ENCODE measurements around the gene SHQ1. TPM values are rescaled to one million over a fixed set of nuclear protein-coding genes. Genes with fewer than 3 reads are reported as not detected.

Gene SHQ1
- total RNA-seq, 4 donors from 2014 or later = 8.7 to 19.9 (median 12.4) TPM

DNA sequence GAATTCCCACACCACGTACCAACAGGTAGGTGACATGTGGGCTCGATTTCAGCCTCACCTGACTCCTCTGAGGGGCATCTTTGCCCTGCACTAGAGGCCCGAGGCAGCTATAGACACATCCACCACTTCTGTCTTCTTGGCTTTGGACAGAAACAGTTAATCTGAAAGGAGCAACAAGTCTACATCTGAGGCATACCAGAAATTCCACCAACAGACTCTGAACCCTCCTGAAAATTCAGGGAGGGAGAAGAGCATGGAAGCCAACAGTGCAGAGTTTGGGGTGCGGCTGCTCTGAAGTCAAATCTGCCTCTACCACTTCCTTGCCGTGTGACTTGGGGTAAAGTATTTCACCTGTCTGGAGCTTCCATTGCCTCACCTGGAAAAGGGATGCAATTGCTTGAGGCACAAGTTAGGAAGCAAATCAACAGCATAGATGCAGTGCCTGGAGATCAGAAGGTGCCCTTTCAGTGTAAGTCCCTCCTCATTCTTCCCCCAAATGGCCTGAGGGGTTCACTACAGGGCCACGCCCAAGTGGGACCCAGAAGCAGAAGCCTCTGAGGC lies 119.8 kb downstream of the SHQ1 start:
- 82% methylated on average over 5 of the region's 6 CpGs for WGBS
- Histone ChIP-seq H3K27me3 (no peaks in the 10 kb centered on the region), H3K36me3 (no peaks in the 10 kb centered on the region), H3K4me1 (no peaks in the 10 kb centered on the region), H3K9me3 (peaks cover 0 to 15% (median 9%) of the 10 kb centered on the region in 4 donors), H3K4me3 (no peak overlapping the region), H3K27ac (replicated peaks in 1 of 4) (no peak overlapping the region)
- intact Hi-C loops (cut with DNase I) = no loop called here
- DNase-seq (ENCODE audit: extremely low spot score) = no peak
- TF ChIP-seq POLR2A (IDR thresholded peaks at IDR 0.05; ENCODE audit: low read depth) (no peak), POLR2AphosphoS5 (IDR thresholded peaks at IDR 0.05) (no peak), EP300 (IDR thresholded peaks at IDR 0.05) (no peak)
- TF ChIP-seq, protein P1, sequence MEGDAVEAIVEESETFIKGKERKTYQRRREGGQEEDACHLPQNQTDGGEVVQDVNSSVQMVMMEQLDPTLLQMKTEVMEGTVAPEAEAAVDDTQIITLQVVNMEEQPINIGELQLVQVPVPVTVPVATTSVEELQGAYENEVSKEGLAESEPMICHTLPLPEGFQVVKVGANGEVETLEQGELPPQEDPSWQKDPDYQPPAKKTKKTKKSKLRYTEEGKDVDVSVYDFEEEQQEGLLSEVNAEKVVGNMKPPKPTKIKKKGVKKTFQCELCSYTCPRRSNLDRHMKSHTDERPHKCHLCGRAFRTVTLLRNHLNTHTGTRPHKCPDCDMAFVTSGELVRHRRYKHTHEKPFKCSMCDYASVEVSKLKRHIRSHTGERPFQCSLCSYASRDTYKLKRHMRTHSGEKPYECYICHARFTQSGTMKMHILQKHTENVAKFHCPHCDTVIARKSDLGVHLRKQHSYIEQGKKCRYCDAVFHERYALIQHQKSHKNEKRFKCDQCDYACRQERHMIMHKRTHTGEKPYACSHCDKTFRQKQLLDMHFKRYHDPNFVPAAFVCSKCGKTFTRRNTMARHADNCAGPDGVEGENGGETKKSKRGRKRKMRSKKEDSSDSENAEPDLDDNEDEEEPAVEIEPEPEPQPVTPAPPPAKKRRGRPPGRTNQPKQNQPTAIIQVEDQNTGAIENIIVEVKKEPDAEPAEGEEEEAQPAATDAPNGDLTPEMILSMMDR (IDR thresholded peaks at IDR 0.05) = no peak

DNA sequence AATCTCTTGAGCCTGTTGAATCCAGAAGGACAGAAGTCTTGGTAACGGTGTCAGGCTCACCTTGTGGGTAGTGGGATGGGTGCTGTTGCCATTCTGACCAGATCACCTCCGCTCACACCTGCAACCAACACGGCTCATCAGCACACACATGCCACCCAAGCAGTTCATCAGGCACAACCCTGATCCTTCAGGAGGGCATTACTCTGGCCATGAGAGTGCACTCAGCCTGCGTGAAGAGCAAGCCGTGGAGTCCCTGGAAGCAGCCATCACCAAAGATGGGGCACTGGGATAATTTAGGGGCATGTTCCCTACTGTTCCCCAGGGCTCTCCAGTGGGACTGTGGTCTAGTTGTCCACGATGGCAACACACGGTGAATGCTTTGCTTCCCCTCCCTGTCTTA lies 120.5 kb downstream of the SHQ1 start:
- Histone ChIP-seq H3K4me3 (no peak overlapping the region), H3K27ac (replicated peaks in 1 of 4) (no peak overlapping the region), H3K9me3 (peaks cover 0 to 8% (median 3%) of the 10 kb centered on the region in 4 donors), H3K36me3 (no peaks in the 10 kb centered on the region), H3K4me1 (no peaks in the 10 kb centered on the region), H3K27me3 (no peaks in the 10 kb centered on the region)
- WGBS = 83% methylated on average over 5 of the region's 7 CpGs
- intact Hi-C loops (cut with DNase I) = no loop called here
- no peak for DNase-seq (ENCODE audit: extremely low spot score)
- TF ChIP-seq POLR2AphosphoS5 (IDR thresholded peaks at IDR 0.05) (no peak), EP300 (IDR thresholded peaks at IDR 0.05) (no peak), POLR2A (IDR thresholded peaks at IDR 0.05; ENCODE audit: low read depth) (no peak)
- TF ChIP-seq, protein P1 (IDR thresholded peaks at IDR 0.05) = no peak

DNA sequence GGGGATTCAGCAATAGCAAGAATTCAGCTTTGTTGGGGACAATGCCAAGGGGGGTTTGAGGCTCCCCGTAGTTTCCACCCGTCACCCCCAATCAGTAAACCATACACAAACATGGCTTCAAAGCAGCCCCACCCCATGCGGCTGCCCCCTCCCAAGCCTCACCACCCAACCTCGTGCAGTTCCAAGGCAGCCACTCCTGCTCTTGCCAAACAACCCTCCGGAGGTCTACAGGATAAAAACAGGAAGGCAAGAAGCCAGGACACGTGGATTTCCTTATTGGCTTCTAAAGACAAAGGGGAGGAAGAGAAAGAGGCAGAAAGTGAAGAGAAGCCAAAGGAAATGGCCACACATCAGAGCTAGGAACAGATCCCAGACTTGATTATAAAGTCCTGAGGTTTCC lies 121.1 kb downstream of the SHQ1 start:
- H3K9me3 ChIP-seq = peaks cover 0 to 5% (median 0%) of the 10 kb centered on the region in 4 donors
- no peak for DNase-seq (ENCODE audit: extremely low spot score)
- TF ChIP-seq EP300 (IDR thresholded peaks at IDR 0.05) (no peak), POLR2AphosphoS5 (IDR thresholded peaks at IDR 0.05) (no peak), POLR2A (IDR thresholded peaks at IDR 0.05; ENCODE audit: low read depth) (no peak)
- TF ChIP-seq, protein P1 (IDR thresholded peaks at IDR 0.05) = no peak
- H3K27ac ChIP-seq (replicated peaks in 1 of 4) = no peak overlapping the region
- H3K36me3 ChIP-seq = no peaks in the 10 kb centered on the region
- intact Hi-C loops (cut with DNase I) = no loop called here
- WGBS = 36% methylated on average over 4 of the region's 6 CpGs
- no peaks in the 10 kb centered on the region for H3K4me1 ChIP-seq
- H3K27me3 ChIP-seq = no peaks in the 10 kb centered on the region
- H3K4me3 ChIP-seq = no peak overlapping the region

DNA sequence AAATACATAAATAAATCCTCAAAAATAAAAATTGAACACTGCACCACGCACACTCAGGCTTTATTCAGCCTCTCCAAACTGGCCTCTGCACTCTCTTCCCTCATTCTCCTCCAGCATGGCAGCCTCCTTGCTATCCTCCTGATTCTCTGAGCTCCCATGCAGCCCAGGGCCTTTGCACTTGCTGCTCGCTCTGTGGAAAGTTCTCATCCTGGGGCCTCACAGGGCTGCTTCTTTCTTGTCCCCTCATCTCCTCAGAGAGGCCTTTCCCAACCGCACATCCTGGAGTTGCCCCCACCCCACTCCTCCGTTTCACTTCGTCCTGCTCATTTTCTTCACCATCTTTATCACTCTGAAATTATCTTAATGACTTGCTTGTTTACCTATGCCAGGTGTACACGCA lies 123.0 kb downstream of the SHQ1 start:
- Histone ChIP-seq H3K9me3 (no peaks in the 10 kb centered on the region), H3K36me3 (no peaks in the 10 kb centered on the region), H3K4me3 (no peak overlapping the region), H3K4me1 (no peaks in the 10 kb centered on the region), H3K27ac (replicated peaks in 1 of 4) (no peak overlapping the region), H3K27me3 (no peaks in the 10 kb centered on the region)
- 96% methylated on average over 6 of the region's 6 CpGs for WGBS
- TF ChIP-seq EP300 (IDR thresholded peaks at IDR 0.05) (no peak), POLR2AphosphoS5 (IDR thresholded peaks at IDR 0.05) (no peak), POLR2A (IDR thresholded peaks at IDR 0.05; ENCODE audit: low read depth) (no peak)
- TF ChIP-seq, protein P1 (IDR thresholded peaks at IDR 0.05) = no peak
- intact Hi-C loops (cut with DNase I) = no loop called here
- DNase-seq (ENCODE audit: extremely low spot score) = no peak

DNA sequence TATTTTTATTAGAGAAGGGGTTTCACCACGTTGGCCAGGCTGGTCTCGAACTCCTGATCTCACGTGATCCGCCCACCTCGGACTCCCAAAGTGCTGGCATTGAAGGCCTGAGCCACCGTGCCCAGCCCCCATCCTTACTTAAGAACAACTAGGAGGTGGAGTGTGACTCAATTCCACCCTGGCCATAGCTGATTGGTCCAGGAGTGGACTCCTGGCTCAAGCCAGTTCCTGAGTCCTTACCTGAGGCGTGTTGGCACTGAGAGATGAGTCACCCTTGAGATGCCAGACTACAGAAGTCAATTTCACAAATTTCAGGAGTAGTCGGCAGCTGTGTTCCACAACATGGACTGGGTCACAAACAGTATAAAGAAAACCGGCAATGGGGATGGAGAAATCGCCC lies 124.2 kb downstream of the SHQ1 start:
- 96% methylated on average over 5 of the region's 10 CpGs for WGBS
- intact Hi-C loops (cut with DNase I) = no loop called here
- TF ChIP-seq, protein P1 (IDR thresholded peaks at IDR 0.05) = no peak
- TF ChIP-seq POLR2A (IDR thresholded peaks at IDR 0.05; ENCODE audit: low read depth) (no peak), EP300 (IDR thresholded peaks at IDR 0.05) (no peak), POLR2AphosphoS5 (IDR thresholded peaks at IDR 0.05) (no peak)

More for the DNA sequence above, 124.2 kb downstream of the SHQ1 start:
- Histone ChIP-seq H3K27ac (replicated peaks in 1 of 4) (no peak overlapping the region), H3K4me3 (no peak overlapping the region), H3K4me1 (no peaks in the 10 kb centered on the region), H3K9me3 (no peaks in the 10 kb centered on the region), H3K36me3 (no peaks in the 10 kb centered on the region), H3K27me3 (no peaks in the 10 kb centered on the region)
- no peak for DNase-seq (ENCODE audit: extremely low spot score)

All from esophagus muscularis mucosa (tissue), 4 donors.